ENCODE results near the gene FOSL1.
"Not testable (repeated sequence)": the region's sequence is repeated elsewhere in the genome, so short reads cannot be mapped to it uniquely, and the experiment has no call there.

The FOSL1 gene

GRCh38 chr11:65895482-65895981 lies 4.7 kb downstream of the FOSL1 start:
- H3K36me3 ChIP-seq (ENCODE audit: control insufficient read depth in 2 of 2, insufficient read depth in 2 of 2, low read length in 2 of 2): no peaks in the 10 kb centered on the region
- H3K27me3 ChIP-seq (ENCODE audit: control insufficient read depth in 1 of 2, insufficient read depth in 2 of 2, low read length in 2 of 2): peaks cover 0 to 11% of the 10 kb centered on the region in 2 donors
- H3K4me3 ChIP-seq (ENCODE audit: low read length in 2 of 2): no peak overlapping the region
- peaks cover 45% of the 10 kb centered on the region for H3K4me1 ChIP-seq (ENCODE audit: control insufficient read depth, insufficient read depth, low read length)
- H3K9ac ChIP-seq (ENCODE audit: low read length in 2 of 2): no peak overlapping the region
- no peaks in the 10 kb centered on the region for H3K9me3 ChIP-seq (ENCODE audit: control insufficient read depth in 2 of 2, low read length in 2 of 2)
- no peak overlapping the region for H3K27ac ChIP-seq (ENCODE audit: low read length)

GRCh38 chr11:65894034-65894591 lies 6.1 kb downstream of the FOSL1 start:
- Histone ChIP-seq H3K27ac (ENCODE audit: low read length) (peak overlapping the region; percentile 85), H3K4me3 (ENCODE audit: low read length in 2 of 2) (no peak overlapping the region), H3K9ac (ENCODE audit: low read length in 2 of 2) (peak overlapping the region in 1 of 2 donors; percentile 74), H3K4me1 (ENCODE audit: control insufficient read depth, insufficient read depth, low read length) (peaks cover 44% of the 10 kb centered on the region), H3K27me3 (ENCODE audit: control insufficient read depth in 1 of 2, insufficient read depth in 2 of 2, low read length in 2 of 2) (peaks cover 0 to 2% of the 10 kb centered on the region in 2 donors), H3K9me3 (ENCODE audit: control insufficient read depth in 2 of 2, low read length in 2 of 2) (no peaks in the 10 kb centered on the region), H3K36me3 (ENCODE audit: control insufficient read depth in 2 of 2, insufficient read depth in 2 of 2, low read length in 2 of 2) (no peaks in the 10 kb centered on the region)

GRCh38 chr11:65892661-65893317 lies 7.4 kb downstream of the FOSL1 start:
- no peaks in the 10 kb centered on the region for H3K36me3 ChIP-seq (ENCODE audit: control insufficient read depth in 2 of 2, insufficient read depth in 2 of 2, low read length in 2 of 2)
- H3K27me3 ChIP-seq (ENCODE audit: control insufficient read depth in 1 of 2, insufficient read depth in 2 of 2, low read length in 2 of 2): no peaks in the 10 kb centered on the region
- peaks cover 55% of the 10 kb centered on the region for H3K4me1 ChIP-seq (ENCODE audit: control insufficient read depth, insufficient read depth, low read length)
- no peaks in the 10 kb centered on the region for H3K9me3 ChIP-seq (ENCODE audit: control insufficient read depth in 2 of 2, low read length in 2 of 2)
- peak overlapping the region; percentile 18 to 93 for H3K4me3 ChIP-seq (ENCODE audit: low read length in 2 of 2)
- no peak overlapping the region for H3K9ac ChIP-seq (ENCODE audit: low read length in 2 of 2)
- peak overlapping the region; percentile 99 for H3K27ac ChIP-seq (ENCODE audit: low read length)

- peaks cover 61% of the 10 kb centered on the region for H3K4me1 ChIP-seq (ENCODE audit: control insufficient read depth, insufficient read depth, low read length)
- peak overlapping the region; percentile 99 for H3K27ac ChIP-seq (ENCODE audit: low read length)
- H3K9me3 ChIP-seq (ENCODE audit: control insufficient read depth in 2 of 2, low read length in 2 of 2); H3K36me3 ChIP-seq (ENCODE audit: control insufficient read depth in 2 of 2, insufficient read depth in 2 of 2, low read length in 2 of 2); H3K27me3 ChIP-seq (ENCODE audit: control insufficient read depth in 1 of 2, insufficient read depth in 2 of 2, low read length in 2 of 2): not testable (repeated sequence)
- peak overlapping the region; percentile 75 to 80 for H3K9ac ChIP-seq (ENCODE audit: low read length in 2 of 2)
- peak overlapping the region; percentile 73 to 93 for H3K4me3 ChIP-seq (ENCODE audit: low read length in 2 of 2)
Measured at GRCh38 chr11:65892137-65892540, 8.0 kb downstream of the FOSL1 start.

- Histone ChIP-seq H3K4me1 (ENCODE audit: control insufficient read depth, insufficient read depth, low read length) (peaks cover 64% of the 10 kb centered on the region), H3K27ac (ENCODE audit: low read length) (peak overlapping the region; percentile 99), H3K9me3 (ENCODE audit: control insufficient read depth in 2 of 2, low read length in 2 of 2) (no peaks in the 10 kb centered on the region), H3K36me3 (ENCODE audit: control insufficient read depth in 2 of 2, insufficient read depth in 2 of 2, low read length in 2 of 2) (peaks cover 0 to 4% of the 10 kb centered on the region in 2 donors), H3K4me3 (ENCODE audit: low read length in 2 of 2) (peak overlapping the region; percentile 73 to 93), H3K27me3 (ENCODE audit: control insufficient read depth in 1 of 2, insufficient read depth in 2 of 2, low read length in 2 of 2) (no peaks in the 10 kb centered on the region), H3K9ac (ENCODE audit: low read length in 2 of 2) (peak overlapping the region; percentile 75 to 80)
Measured at GRCh38 chr11:65891219-65892136, 8.7 kb downstream of the FOSL1 start.

GRCh38 chr11:65890324-65891218 lies 9.6 kb downstream of the FOSL1 start, which contains the start of gene CCDC85B:
Gene CCDC85B (plus strand): TSS chr11:65890673. CDS start chr11:65890784, 111 bp downstream.
- peak within 1 kb of the TSS; percentile 91 to 92 for H3K9ac ChIP-seq (ENCODE audit: low read length in 2 of 2)
- no peaks in the 10 kb centered on the region for H3K9me3 ChIP-seq (ENCODE audit: control insufficient read depth in 2 of 2, low read length in 2 of 2)
- peaks cover 64% of the 10 kb centered on the region for H3K4me1 ChIP-seq (ENCODE audit: control insufficient read depth, insufficient read depth, low read length)
- peak within 1 kb of the TSS; percentile 99 for H3K27ac ChIP-seq (ENCODE audit: low read length)
- H3K36me3 ChIP-seq (ENCODE audit: control insufficient read depth in 2 of 2, insufficient read depth in 2 of 2, low read length in 2 of 2): peaks cover 4 to 8% of the 10 kb centered on the region in 2 donors
- no peaks in the 10 kb centered on the region for H3K27me3 ChIP-seq (ENCODE audit: control insufficient read depth in 1 of 2, insufficient read depth in 2 of 2, low read length in 2 of 2)
- H3K4me3 ChIP-seq (ENCODE audit: low read length in 2 of 2): peak within 1 kb of the TSS; percentile 73 to 93

GRCh38 chr11:65888163-65888814 lies 11.9 kb downstream of the FOSL1 start, which contains the start of gene FIBP:
Gene FIBP (minus strand): TSS chr11:65888471. CDS start chr11:65888418, 53 bp downstream.
- Histone ChIP-seq H3K9ac (ENCODE audit: low read length in 2 of 2) (peak within 1 kb of the TSS; percentile 90 to 91), H3K36me3 (ENCODE audit: control insufficient read depth in 2 of 2, insufficient read depth in 2 of 2, low read length in 2 of 2) (peaks cover 15 to 19% of the 10 kb centered on the region in 2 donors), H3K4me1 (ENCODE audit: control insufficient read depth, insufficient read depth, low read length) (peaks cover 73% of the 10 kb centered on the region), H3K27me3 (ENCODE audit: control insufficient read depth in 1 of 2, insufficient read depth in 2 of 2, low read length in 2 of 2) (no peaks in the 10 kb centered on the region), H3K4me3 (ENCODE audit: low read length in 2 of 2) (peak within 1 kb of the TSS; percentile 89 to 93), H3K27ac (ENCODE audit: low read length) (peak within 1 kb of the TSS; percentile 99), H3K9me3 (ENCODE audit: control insufficient read depth in 2 of 2, low read length in 2 of 2) (no peaks in the 10 kb centered on the region)

- Histone ChIP-seq H3K27me3 (ENCODE audit: control insufficient read depth in 1 of 2, insufficient read depth in 2 of 2, low read length in 2 of 2) (no peaks in the 10 kb centered on the region), H3K9ac (ENCODE audit: low read length in 2 of 2) (peak overlapping the region; percentile 89 to 91), H3K36me3 (ENCODE audit: control insufficient read depth in 2 of 2, insufficient read depth in 2 of 2, low read length in 2 of 2) (peaks cover 16 to 22% of the 10 kb centered on the region in 2 donors), H3K4me3 (ENCODE audit: low read length in 2 of 2) (peak overlapping the region; percentile 89 to 93), H3K9me3 (ENCODE audit: control insufficient read depth in 2 of 2, low read length in 2 of 2) (no peaks in the 10 kb centered on the region), H3K4me1 (ENCODE audit: control insufficient read depth, insufficient read depth, low read length) (peaks cover 68% of the 10 kb centered on the region), H3K27ac (ENCODE audit: low read length) (peak overlapping the region; percentile 99)
Measured at GRCh38 chr11:65887723-65888162, 12.4 kb downstream of the FOSL1 start.

- Histone ChIP-seq H3K9ac (ENCODE audit: low read length in 2 of 2) (peak overlapping the region; percentile 89 to 91), H3K9me3 (ENCODE audit: control insufficient read depth in 2 of 2, low read length in 2 of 2) (no peaks in the 10 kb centered on the region), H3K36me3 (ENCODE audit: control insufficient read depth in 2 of 2, insufficient read depth in 2 of 2, low read length in 2 of 2) (peaks cover 21 to 22% of the 10 kb centered on the region in 2 donors), H3K27me3 (ENCODE audit: control insufficient read depth in 1 of 2, insufficient read depth in 2 of 2, low read length in 2 of 2) (no peaks in the 10 kb centered on the region), H3K4me1 (ENCODE audit: control insufficient read depth, insufficient read depth, low read length) (peaks cover 61% of the 10 kb centered on the region), H3K4me3 (ENCODE audit: low read length in 2 of 2) (peak overlapping the region; percentile 89 to 93), H3K27ac (ENCODE audit: low read length) (peak overlapping the region; percentile 99)
Measured at GRCh38 chr11:65886826-65887722, 13.1 kb downstream of the FOSL1 start.
